Activated CD8-positive, alpha-beta memory T cell treated with anti-CD3 and anti-CD28 coated beads for 48 hours (primary cell): ENCODE data around the gene ALG13.
"Not testable (repeated sequence)": the region's sequence is repeated elsewhere in the genome, so short reads cannot be mapped to it uniquely, and the experiment has no call there.

ENCODE experiments used
- DNase-seq, 3 experiments: peaks; one replicate each; pipeline ENCODE4 v3.0.0-alpha.2; 2020; ENCODE audit warnings: low read depth in 2 of 3, low spot score in 2 of 3

The ALG13 gene

GRCh38 chrX:111680988-111681779, at the start of gene ALG13:
ALG13 (plus strand) TSS chrX:111681170; CDS start chrX:111681219, 49 bp downstream.
- DNase-seq: peak; percentile 40 to 62 (median 61)

GRCh38 chrX:111634823-111635729, 45.9 kb upstream of the ALG13 start:
- no peak for DNase-seq

GRCh38 chrX:111641969-111642368, 39.0 kb upstream of the ALG13 start:
- DNase-seq: no peak

- not testable (repeated sequence) for DNase-seq
Observed at GRCh38 chrX:111645165-111645564, 35.8 kb upstream of the ALG13 start.

- no peak for DNase-seq
Observed at GRCh38 chrX:111645607-111646006, 35.4 kb upstream of the ALG13 start.

- DNase-seq: no peak
Observed at GRCh38 chrX:111646515-111646914, 34.5 kb upstream of the ALG13 start.

GRCh38 chrX:111648802-111649201, 32.2 kb upstream of the ALG13 start:
- DNase-seq: no peak

- no peak for DNase-seq
Observed at GRCh38 chrX:111649638-111650037, 31.3 kb upstream of the ALG13 start.

GRCh38 chrX:111650845-111651244, 30.1 kb upstream of the ALG13 start:
- no peak for DNase-seq

- no peak for DNase-seq
Observed at GRCh38 chrX:111652719-111653118, 28.3 kb upstream of the ALG13 start.

- no peak for DNase-seq
Observed at GRCh38 chrX:111661241-111661640, 19.7 kb upstream of the ALG13 start.

GRCh38 chrX:111662292-111662691, 18.7 kb upstream of the ALG13 start:
- no peak for DNase-seq

- DNase-seq: no peak
Observed at GRCh38 chrX:111671668-111672067, 9.3 kb upstream of the ALG13 start.

GRCh38 chrX:111687305-111687704, 6.3 kb downstream of the ALG13 start:
- no peak for DNase-seq

GRCh38 chrX:111695297-111695880, 14.4 kb downstream of the ALG13 start:
- DNase-seq: no peak

- no peak for DNase-seq
Observed at GRCh38 chrX:111719426-111720210, 38.6 kb downstream of the ALG13 start.

- no peak for DNase-seq
Observed at GRCh38 chrX:111728096-111728495, 47.1 kb downstream of the ALG13 start.

GRCh38 chrX:111731351-111731750, 50.4 kb downstream of the ALG13 start:
- DNase-seq: no peak

GRCh38 chrX:111736571-111736970, 55.6 kb downstream of the ALG13 start:
- DNase-seq: no peak

- DNase-seq: no peak
Observed at GRCh38 chrX:111742018-111742417, 61.0 kb downstream of the ALG13 start.

- no peak for DNase-seq
Observed at GRCh38 chrX:111743316-111743715, 62.3 kb downstream of the ALG13 start.
